HG02884 (cell line): ENCODE results near the gene GART.
"Not testable (repeated sequence)": the region's sequence is repeated elsewhere in the genome, so short reads cannot be mapped to it uniquely, and the experiment has no call there.

Experiments used
- ATAC-seq: cut with Tn5 transposase; IDR thresholded peaks from one replicate; pipeline ENCODE4 v1.9.1; 2021; ENCODE audit warnings: mild to moderate bottlenecking, moderate library complexity; ENCODE audit not compliant: unreplicated experiment

Gene GART

DNA sequence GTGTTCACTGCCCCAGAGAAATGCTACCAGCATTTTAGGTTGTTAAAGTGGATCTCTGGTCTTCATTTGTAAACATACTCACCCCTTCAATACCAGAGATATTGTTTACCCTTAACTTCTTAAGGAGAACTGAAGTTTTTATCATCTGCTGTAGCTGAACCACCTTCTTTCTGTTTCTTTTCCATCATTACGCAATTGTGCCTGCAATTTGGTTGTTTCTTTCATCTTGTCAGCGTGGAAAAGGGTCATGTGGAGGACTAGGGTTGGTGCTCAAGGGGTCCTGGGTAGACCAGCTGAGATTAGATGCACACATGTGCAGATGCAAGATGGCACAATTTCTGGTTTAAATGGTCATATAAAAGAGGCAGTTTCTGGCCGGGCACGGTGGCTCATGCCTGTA is 23.0 kb downstream of the GART start:
- ATAC-seq, result no peak

DNA sequence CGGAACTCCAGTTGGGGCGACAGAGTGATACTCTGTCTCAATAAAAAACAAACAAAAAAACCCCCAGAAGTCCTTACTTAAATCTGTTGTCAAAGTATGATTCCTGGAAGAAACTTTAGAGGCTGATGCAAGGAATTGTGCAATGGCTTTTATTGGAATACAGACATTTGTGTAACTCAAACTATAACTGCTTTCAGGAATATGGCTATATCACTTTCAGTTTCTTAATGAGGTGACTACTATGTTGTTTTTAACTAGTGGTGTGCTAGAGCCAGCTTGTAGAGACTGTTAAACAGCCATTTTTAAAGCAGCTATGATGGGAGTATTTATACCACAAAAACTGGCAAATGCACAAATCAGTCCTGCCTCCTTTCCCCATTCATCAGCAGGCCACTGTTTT is 27.7 kb downstream of the GART start:
- no peak for ATAC-seq

DNA sequence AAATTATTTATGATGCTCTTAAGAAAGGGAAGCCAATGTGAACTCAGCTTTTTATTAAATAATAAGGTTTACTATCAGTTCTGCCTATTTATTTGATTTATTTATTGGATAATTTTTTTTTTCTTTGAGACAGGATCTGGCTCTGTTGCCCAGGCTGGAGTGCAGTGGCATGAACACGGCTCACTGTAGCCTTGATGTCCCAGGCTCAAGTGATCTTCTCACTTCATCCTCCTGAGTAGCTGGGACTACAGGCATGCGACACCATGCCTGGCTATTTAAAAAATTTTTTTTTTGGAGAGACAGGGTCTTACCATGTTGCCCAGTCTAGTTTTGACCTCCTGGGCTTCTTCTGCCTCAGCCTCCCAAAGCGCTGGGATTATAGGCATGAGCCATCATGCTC is 29.4 kb downstream of the GART start:
- ATAC-seq, result no peak

DNA sequence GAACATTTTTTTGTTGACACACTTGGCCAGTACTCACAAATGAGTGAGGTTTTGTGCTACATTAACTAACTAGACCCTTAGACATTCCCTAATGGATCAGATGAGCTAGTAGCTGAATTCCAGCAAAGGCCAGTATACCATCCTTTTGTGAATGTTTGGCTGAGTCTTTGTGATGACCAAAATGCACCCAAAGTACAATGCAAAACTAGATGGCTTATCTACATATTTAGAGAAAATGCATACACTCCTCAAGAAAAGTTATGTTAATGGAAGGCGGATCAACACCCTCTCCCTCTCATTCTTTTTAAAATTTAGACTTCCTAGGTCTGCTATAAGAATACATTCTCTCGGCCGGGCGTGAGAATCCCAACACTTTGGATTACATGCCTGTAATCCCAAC is 30.3 kb downstream of the GART start:
- ATAC-seq, result no peak

DNA sequence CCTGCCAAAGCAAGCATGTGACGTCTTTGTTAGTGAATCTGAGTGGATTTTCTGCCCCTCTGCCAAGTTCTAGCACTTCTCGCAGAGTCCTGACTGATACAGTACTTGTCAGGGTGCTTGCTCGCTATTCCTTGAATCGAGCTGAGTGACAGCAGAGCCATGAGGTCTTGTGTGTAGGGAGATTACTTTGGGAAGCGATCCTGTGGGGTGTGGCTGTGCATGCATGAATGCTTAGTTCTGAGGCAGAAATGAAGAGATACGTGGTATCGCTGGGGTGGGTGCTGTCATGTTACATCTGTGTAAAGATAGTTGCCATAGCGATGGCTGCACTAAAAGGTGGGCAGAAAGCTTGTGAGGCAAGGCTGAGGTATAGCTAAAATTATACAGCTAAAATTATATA is 31.1 kb downstream of the GART start:
- ATAC-seq, result no peak

DNA sequence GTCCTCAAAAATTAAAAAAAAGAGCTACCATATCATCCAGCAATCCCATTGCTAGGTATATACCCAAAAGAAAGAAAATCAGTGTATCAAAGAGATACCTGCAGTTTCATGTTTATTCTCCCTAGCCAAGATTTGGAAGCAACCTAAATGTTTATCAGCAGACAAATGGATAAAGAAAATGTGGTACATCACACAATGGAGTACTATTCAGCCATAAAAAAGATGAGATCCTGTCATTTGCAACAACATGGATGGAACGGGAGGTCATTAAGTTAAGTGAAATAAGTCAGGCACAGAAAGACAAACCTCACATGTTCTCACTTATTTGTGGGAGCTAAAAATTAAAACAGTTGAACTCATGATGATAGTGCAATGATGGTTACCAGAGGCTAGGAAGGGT is 34.9 kb downstream of the GART start:
- ATAC-seq, result not testable (repeated sequence)

DNA sequence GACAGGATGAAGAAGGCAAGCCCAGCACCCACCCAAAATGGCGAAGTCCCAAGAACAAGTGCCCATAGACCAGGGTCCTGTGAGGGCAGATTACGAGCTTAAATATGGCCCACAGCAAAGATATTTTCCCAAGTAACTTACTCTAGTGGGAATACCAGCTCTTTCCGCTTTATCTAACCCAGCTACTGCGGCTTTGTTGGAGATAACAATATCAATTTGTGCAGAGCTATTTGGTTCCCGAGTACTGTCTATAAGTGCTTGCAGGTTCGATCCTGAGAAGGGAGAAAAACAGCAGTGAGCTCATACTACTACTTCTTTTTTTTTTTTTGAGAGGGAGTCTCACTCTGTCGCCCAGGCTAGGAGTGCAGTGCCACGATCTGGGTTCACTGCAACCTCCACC is 36.1 kb downstream of the GART start:
- ATAC-seq, result no peak

DNA sequence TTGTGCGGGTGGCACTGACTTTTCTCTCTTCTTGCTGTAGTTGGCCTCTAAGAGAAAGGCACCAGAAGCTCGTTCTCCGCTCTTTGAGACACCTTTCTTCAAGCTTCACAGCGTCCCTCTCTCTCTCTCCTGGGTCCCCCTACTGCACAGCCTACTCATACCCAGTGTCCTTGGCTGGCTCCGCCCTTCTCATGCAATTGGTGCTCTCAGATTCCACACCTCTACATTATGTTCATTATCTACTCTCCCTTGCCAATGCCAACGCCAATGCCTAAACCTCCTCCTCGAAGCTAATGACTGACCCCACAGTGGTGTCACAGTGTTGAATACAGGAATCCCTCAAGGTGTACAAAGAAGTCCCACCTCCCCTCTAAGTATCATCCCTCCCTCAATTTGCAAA is 45.6 kb downstream of the GART start:
- no peak for ATAC-seq

DNA sequence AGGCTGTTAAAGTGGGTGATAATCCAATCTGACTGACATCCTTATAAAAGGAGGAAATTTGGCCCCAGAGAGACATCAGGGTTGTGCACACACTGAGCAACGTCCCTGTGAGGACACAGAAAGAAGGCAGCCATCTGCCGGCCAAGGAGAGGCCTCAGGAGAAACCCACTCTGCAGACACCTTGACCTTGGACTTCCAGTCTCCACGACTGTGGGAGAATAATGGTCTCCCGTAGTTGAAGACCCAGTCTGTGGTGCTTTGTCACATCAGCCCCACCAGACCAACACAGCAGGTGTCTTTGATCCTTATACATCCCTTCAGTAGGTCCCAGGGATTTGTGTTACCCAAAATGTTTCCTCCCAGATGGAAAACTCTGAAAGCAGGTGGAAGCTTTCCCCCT is 46.2 kb downstream of the GART start:
- ATAC-seq, result no peak

DNA sequence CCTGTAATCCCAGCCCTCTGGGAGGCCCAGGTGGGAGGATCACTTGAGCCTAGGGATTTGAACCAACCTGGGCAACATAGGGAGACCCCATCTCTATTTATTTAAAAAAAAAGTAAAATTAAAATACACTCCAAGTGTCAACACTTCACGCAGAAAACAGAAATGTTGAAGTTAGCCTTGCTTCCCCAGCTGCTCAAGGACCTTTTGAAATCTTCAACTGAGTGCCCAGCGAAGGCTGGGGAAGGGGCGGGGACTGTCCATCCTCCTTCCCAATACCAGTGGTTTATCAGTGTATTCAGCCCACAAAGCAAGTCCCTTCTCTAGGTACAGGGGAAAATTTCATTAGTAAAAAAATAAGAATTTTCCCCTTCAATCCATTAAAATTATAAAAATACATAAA is 48.2 kb downstream of the GART start:
- no peak for ATAC-seq

DNA sequence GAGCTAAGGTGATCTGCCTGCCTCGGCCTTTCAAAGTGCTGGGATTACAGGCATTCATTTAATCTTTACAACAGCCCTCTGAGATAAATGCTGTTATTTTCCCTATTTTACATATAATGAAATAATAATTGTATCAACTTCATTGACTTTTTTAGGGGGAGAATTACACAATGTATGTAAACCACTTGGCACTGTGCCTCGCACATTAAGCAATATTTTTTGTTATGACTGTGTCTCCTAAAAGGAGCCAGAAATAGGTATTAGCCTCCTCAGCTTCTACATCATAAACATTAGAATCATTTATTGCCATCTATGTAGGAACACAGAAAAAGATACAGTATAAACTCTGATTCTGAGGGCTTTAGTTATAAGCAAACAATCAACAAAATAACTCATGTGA is 49.3 kb downstream of the GART start:
- ATAC-seq, result no peak

DNA sequence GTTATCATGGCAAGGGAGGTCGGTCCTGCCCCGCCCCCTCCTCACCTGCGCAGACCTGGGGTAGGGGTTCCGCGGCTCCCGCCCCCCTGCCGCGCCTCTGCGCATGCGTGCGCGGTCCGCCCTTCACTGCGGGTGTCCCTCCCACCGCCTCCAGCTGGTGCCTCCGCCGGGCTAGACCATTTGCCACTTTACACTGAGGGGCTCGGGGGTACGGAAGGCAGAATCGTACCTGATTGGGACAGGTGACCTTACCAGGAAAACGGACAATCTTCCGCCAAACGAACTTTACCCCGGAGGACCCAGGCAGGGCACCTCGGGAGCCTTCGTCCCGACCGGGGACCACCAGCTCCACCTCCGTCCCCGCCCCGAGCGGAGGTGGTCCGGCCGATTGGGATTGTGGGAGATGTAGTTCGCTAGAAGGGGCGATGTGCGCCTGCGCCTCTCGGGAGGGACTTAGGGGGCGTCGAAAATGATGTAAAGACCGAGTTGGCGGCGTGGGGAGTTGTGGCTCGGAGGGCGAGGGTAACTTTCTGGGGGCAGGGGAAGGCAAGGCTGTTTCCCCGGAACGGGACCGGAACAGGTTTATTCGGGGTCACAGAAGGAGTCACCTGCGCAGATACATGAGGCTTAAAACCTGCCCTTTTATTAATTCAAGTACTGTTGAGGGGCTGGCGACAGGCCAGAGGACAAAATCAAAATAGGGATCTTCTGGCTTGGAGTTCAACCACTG is 50.4 kb downstream of the GART start, which contains the start of gene DNAJC28:
DNAJC28 (minus strand) TSS at position 344 of the 730 bp plus-strand sequence. CDS start 2,323 bp downstream, outside the sequence.
- ATAC-seq, result peak; percentile 99

DNA sequence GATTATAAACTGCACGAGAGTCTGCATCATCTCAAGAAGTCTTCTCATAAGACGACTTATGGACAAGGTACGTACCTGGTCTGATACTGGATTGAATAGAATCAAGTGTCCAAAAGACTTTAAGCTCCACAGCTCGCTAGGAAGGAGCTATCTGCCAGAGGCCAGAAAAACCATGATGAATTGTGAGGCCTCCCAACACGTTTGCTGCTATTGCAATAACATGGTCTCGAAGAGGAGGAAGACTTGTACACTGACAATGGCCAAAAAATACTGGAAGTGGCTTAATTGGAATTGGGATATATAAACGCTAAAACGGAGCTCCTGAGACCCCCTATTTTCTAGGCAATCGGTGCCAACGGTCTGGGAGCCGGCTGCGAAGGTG is 50.9 kb downstream of the GART start:
- ATAC-seq, result no peak

DNA sequence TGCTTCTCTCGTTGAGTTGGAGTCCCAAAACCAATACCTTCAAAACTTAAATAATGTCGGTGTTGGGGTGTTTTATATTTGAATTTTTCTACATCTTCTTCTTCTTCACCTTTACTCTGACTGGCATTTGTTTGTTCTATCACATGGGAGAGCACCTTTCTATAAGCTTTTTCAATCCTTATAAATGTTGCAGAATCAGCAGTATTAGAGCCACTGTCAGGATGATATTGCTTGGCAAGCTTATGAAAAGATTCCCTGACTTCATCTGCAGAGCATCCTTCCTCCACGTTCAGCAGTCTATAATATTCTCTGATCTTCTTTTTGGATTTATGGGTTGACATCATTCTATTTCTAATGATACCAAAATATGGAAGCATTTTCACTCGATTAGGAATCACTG is 53.0 kb downstream of the GART start:
- no peak for ATAC-seq

DNA sequence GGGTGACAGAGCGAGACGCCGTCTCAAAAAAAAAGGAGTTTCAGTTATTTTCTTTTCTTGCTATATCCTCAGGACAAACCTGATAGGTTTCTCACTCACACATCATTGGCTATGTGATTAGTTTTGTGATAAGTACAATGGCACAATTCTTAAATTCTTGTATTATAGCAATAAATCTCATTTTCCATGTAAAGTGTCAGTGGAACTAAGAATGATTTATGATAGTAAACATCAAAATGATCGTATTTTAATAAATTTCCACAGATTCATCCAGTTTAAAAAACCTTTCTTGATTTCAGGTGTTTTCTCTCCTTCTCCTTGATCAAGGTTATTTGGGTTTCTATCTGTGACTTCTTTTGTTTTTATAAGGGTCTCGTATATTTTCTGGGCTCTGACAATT is 53.9 kb downstream of the GART start:
- no peak for ATAC-seq

DNA sequence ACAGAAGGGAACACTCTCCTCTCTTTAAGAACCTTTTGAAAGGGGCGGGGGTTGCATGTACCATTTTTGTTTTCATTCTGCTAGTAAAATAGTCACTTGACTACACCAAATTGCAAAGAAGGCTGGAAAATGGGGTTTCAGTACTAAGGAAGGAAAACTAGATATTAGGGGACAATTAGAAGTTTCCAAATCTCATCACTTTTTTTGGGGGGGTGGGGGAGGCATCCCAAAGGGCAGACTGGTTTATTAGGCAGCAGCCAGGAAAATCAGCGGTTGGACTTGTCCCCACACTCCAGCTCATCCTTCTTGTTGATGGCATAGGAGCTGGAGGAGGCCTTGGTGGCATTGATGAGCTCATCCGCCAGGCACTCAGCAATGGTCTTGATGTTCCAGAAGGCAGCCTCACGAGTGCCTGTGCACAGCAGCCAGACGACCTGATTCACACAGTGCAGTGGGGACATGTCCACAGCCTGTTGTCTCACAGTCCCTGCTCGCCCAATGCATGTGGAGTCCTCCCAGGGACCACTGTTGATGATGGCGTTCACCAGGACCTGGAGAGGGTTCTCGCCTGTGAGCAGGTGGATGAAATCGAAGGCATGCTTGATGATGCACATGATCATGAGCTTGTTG is 60.5 kb downstream of the GART start:
- no peak for ATAC-seq

DNA sequence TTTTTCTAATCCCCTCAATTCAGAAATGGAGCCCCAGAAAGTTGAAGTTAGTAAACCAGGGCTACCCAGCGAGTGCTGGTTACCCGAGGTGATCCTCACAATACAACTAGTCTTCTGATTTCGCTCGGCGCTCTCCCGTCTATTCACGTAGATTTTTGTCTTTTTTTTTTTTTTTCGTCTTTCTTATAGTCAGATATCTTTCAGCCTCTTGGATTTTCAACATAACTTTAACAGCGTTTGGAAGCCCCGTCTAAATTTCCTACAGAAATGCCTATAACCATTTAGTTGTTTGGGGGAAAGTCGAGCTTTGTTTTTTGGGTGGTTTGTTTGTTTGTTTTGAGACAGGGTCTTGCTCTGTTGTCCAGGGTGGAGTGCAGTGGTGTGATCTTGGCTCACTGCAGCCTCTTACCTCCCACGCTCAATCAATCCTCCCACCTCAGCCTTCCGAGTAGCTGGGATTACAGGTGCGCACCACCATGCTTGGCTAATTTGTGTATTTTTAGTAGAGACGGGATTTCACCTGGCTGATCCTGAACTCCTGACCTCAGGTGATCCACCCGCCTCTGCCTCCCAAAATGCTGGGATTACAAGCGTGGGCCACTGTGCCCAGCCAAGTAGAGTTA is 61.3 kb downstream of the GART start:
- no peak for ATAC-seq

DNA sequence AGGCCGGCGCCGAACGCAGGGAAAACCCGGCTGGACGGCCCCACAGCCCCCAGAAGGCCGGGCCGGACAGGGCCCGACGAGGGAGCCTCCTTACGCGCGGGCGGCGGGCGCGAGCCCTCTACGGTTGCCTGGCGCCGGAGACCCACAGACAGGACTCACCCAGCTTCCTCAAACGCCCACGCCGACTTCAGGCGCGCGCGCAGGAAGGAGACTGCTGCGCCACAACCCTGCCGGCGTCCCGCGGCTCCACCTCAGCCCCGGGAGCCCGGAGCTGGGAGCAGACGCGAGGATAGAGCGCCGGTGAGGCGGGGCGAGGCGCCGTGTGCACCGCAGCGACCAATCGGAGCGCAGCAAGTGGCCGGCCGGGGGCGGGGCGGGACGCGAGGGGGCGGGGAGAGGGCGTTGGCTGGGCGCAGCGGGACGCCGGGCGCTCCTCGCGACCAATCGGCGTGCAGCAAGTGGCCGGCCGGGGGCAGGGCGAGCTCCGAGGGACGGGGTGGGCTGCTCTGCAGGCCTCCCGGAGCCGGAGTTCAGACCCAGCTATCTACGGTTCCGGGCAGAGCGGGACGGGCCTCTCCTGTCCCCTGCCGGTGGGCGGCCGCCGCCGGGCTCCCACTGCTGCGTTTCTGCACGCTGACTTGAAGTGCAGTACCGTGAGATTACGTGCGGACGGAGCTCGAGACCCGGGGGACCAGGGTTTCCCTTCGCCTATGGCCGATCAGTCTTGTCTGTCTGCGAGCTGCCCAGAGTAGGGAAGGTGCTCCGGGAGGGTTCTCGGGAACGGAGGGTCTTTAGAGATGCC is 62.0 kb downstream of the GART start, which contains the start of gene TMEM50B:
TMEM50B (minus strand) TSS at position 296 of the 802 bp plus-strand sequence. CDS start 11,089 bp downstream, outside the sequence.
- ATAC-seq, result peak; percentile 82

DNA sequence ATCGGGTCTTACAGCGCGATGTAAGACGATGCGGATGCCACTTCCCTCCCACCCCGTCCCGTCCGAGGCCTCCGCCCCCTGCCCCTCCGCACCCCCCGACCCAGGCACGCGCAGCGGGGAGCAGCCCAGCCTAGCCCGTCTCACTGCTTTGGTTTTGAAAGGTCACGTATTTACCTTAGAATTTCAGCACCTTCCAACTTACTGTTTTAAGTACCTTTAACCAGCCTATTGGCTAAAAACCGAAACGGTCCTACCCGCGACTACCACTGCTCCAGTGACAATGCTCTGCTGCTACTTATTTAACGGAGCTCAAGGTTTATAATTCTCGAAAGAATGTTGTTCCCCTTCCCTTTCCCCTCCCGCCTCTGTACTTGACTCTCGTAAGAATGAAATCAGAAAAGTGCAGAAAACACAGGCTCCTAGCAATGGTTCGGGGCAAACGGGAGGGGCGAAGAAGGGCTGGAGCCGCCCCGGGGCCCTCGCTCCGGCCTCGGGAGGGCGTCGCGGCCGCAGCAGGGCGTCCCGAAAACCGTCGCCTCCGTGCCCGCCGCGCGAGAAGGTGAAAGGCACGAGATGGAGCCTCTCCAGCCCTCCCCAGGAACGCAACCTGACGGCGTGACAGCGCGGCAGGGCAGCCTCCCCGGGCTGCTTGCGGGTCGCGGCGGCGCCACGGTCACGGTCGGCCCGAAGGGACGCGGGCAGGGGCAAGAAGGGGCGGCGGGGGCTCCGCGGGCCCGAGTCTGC is 62.8 kb downstream of the GART start:
- ATAC-seq, result peak; percentile 11

DNA sequence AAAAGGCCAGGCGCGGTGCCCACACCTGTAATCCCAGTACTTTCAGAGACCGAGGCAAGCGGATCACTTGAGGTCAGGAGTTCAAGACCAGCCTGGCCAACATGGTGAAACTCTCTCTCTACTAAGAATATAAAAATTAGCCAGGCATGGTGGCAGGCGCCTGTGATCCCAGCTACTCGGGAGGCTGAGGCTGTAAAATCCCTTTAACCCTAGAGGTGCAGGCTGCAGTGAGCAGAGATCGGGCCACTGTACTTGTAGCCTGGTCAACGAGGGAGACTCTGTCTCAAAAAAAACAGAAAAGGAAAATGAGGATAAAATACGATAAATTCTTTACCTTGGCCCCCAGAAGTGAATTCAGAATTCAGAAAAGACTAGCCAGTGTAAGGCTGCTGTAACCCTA is 63.7 kb downstream of the GART start:
- ATAC-seq, result no peak

DNA sequence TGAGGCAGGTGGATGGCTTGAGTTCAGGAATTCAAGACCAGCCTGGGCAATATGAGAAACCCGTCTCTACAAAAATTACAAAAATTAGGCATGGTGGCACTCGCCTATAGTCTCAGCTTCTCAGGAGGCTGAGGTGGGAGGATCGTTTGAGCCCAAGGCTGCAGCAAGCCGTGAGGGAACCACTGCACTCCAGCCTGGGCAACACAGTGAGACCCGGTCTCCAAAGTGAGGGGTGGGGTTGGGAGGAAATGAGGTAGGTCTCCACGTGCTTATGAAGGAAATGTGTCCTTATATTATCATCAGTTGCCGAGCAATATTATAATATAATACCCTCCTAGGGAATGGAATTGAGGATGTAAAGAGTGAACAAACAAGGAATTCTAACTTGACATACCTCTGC is 64.9 kb downstream of the GART start:
- no peak for ATAC-seq
